Activated naive CD4-positive, alpha-beta T cell treated with anti-CD3 and anti-CD28 coated beads for 36 hours (primary cell): ENCODE data around the gene LTA4H. TPM values are rescaled to one million over a fixed set of nuclear protein-coding genes. Genes with fewer than 3 reads are reported as not detected.
"Not testable (repeated sequence)": the region's sequence is repeated elsewhere in the genome, so short reads cannot be mapped to it uniquely, and the experiment has no call there.

Experiments used
- CTCF ChIA-PET: fragments of 350-600 bp; sonication (Branson Sonifier 250); formaldehyde crosslinking; loops from one replicate; lab custom pipeline; 2021; ENCODE audit warnings: antibody characterized with exemption; lab: Charles Lee
- DNase-seq: peaks from one replicate; pipeline ENCODE4 v3.0.0-alpha.2; 2020
- H3K27ac Mint-ChIP-seq: one replicate; pipeline ENCODE4 v1.8.0; 2021; ENCODE audit warnings: mild to moderate bottlenecking, mixed read lengths
- H3K27me3 Mint-ChIP-seq: one replicate; pipeline ENCODE4 v1.8.0; 2021; ENCODE audit warnings: low read depth, mixed read lengths
- H3K36me3 Mint-ChIP-seq: one replicate; pipeline ENCODE4 v1.8.0; 2021; ENCODE audit warnings: low read depth, mixed read lengths
- H3K4me1 Mint-ChIP-seq: one replicate; pipeline ENCODE4 v1.8.0; 2021; ENCODE audit warnings: low read depth, mixed read lengths
- H3K4me3 Mint-ChIP-seq: one replicate; pipeline ENCODE4 v1.8.0; 2021; ENCODE audit warnings: mild to moderate bottlenecking, moderate library complexity, mixed read lengths
- H3K9me3 Mint-ChIP-seq: one replicate; pipeline ENCODE4 v1.8.0; 2021; ENCODE audit warnings: mixed read lengths
- intact Hi-C: fragments of 100-400 bp; cut with micrococcal nuclease; formaldehyde crosslinking; loops from one replicate; pipeline ENCODE4 v1.15.1; 2023
- total RNA-seq, 2 experiments: library from RNA; stranded (reverse); gene quantifications; one replicate each; pipeline ENCODE4 v1.2.3, GENCODE V29; 2021

LTA4H gene
- total RNA-seq, 2 experiments from 2014 or later, result 125 TPM

DNA sequence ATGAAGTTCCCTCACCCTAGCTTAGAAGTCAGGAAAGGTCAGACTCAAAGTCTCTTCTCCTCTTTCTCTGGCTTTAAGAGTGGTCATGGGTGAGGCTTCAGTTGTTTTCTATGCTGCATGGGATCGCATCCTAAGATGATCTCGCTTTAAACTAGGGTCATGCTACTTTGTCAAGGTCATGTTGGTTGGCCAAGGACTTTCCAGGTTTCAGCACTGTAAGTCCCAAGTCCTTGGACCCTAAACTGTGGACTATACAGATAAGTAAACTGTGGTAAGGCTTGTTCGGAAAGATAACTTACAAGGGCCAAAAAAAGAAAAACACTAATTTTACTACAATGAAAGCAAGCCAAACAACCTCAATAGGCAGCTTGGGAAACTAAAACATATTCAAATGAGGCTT lies 56.6 kb downstream of the LTA4H start:
- Mint-ChIP-seq H3K27me3 (no peaks in the 10 kb centered on the region), H3K9me3 (no peaks in the 10 kb centered on the region), H3K27ac (no peak overlapping the region), H3K36me3 (no peaks in the 10 kb centered on the region), H3K4me1 (no peaks in the 10 kb centered on the region), H3K4me3 (no peak overlapping the region)
- CTCF ChIA-PET, result no interaction called here
- no peak for DNase-seq
- intact Hi-C loops, result no loop called here

DNA sequence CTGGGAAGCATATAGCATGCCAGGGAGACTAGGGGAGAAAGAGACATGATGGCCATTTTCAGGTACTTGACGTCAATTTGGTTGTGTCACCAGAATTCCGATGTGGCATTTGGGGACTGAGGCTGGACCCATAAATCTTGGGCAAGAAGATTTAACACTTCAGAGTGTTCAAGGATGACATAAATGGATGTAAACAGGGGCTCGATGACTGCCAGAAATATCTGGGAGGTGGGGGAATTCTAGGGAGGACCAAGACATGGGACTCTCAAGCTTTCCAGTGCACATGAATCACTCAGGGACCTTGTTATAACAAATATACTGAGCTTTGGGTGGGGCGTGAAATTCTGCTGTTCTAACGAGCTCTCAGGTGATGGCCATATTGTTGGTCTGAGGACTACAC lies 57.0 kb downstream of the LTA4H start:
- H3K9me3 Mint-ChIP-seq, result no peaks in the 10 kb centered on the region
- no peak for DNase-seq
- CTCF ChIA-PET, result interaction anchor here (1.6 kb wide), 1 partner anchor 21 kb away, joined by 5 read pairs; no protein-coding TSS in a partner anchor
- no peak overlapping the region for H3K4me3 Mint-ChIP-seq
- no peak overlapping the region for H3K27ac Mint-ChIP-seq
- H3K27me3 Mint-ChIP-seq, result no peaks in the 10 kb centered on the region
- no peaks in the 10 kb centered on the region for H3K4me1 Mint-ChIP-seq
- no peaks in the 10 kb centered on the region for H3K36me3 Mint-ChIP-seq
- intact Hi-C loops, result no loop called here

DNA sequence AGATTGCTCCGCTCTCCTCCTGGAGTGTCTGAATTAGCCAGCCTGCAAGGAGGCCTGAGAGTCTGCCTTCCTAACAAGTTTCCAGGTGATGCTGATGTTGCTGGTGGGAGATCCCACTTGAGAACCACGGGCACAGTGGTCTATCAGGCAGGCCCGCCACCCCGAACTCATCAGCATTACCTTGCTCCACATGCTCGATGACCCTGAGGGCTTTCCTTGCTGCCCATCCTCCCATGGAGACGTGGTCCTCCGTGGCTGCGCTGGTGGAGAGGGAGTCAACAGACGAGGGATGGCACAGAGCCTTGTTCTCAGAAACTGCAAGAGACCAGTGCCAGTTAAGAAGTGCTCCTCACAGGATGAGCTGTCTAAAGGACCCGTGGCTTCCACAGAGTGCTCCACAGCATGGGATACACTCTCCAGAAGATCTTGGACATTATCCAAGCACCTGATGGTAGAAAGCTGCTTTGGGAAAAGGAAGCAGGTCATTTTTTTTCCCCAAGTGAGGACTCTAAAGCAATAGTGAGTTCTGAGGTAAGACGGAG lies 57.6 kb downstream of the LTA4H start:
- no peaks in the 10 kb centered on the region for H3K27me3 Mint-ChIP-seq
- H3K36me3 Mint-ChIP-seq, result no peaks in the 10 kb centered on the region
- no peak overlapping the region for H3K27ac Mint-ChIP-seq
- no peak overlapping the region for H3K4me3 Mint-ChIP-seq
- no peak for DNase-seq
- H3K4me1 Mint-ChIP-seq, result no peaks in the 10 kb centered on the region
- CTCF ChIA-PET, result interaction anchor here (1.6 kb wide), 1 partner anchor 21 kb away, joined by 5 read pairs; no protein-coding TSS in a partner anchor
- H3K9me3 Mint-ChIP-seq, result no peaks in the 10 kb centered on the region
- intact Hi-C loops, result no loop called here

DNA sequence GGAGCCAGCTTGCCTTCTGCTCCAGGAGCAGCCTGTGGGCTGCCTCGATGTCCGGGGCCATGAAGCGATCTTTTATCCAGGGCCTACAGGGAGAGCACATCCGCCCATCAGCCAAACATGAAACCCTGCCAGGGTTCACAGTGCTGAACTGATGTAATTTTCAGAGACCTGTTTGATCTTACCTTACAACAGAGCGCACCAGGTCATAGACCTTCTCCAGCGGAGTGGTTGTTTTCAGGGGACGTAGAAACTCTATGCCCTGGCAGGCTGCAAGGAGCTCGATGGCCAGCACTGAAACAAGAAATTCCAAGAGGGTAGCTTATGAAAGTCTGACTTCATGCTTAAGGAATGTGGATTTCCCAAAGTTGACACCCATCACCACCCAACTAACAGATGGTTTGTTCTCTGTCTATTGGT lies 59.0 kb downstream of the LTA4H start:
- Mint-ChIP-seq H3K27ac (no peak overlapping the region), H3K4me3 (no peak overlapping the region), H3K4me1 (no peaks in the 10 kb centered on the region), H3K9me3 (no peaks in the 10 kb centered on the region), H3K27me3 (no peaks in the 10 kb centered on the region), H3K36me3 (no peaks in the 10 kb centered on the region)
- CTCF ChIA-PET, result interaction anchor here (1.0 kb wide), 1 partner anchor 14 kb away, joined by 3 read pairs; no protein-coding TSS in a partner anchor
- intact Hi-C loops, result no loop called here
- no peak for DNase-seq

DNA sequence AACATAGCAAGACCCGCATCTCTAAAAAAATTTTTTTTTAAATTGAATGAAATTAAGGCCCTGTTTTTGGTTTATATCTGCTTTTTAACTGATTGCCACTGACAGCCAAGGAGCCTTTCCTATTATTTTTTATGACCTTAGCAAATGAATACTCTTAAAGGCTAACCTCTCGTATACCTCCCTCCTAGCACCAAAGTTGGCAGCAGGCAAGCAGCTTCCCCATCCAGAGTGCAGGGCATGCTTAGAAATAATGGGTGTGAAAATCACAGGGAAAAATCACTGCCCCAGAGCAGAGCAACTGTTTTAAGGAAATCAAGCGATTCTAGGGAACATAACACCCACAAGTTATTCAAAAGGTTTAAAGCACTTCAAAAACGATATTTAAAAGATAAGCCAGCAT lies 59.9 kb downstream of the LTA4H start:
- intact Hi-C loops, result no loop called here
- CTCF ChIA-PET, result no interaction called here
- Mint-ChIP-seq H3K36me3 (no peaks in the 10 kb centered on the region), H3K4me1 (no peaks in the 10 kb centered on the region), H3K4me3 (no peak overlapping the region), H3K27me3 (no peaks in the 10 kb centered on the region), H3K27ac (no peak overlapping the region), H3K9me3 (no peaks in the 10 kb centered on the region)
- no peak for DNase-seq

DNA sequence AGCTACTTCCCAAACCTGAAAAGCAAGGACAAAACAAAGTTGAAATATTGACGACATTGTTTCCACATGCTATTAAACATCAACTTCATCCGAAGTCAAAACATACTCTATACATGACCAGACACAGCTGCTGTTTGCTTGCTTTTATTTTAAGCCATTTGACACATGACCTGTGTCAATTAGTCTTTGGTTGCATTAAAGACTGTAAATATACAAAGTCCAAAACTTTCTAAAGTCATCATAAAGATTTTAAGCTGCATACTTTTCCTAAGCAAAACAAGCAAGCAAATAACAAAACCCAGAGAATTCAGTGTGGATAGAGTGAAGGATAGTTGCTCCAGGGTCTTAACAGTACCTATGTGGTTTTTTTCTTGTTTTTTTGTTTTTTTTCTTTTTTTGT lies 61.0 kb downstream of the LTA4H start:
- CTCF ChIA-PET, result interaction anchor here (0.6 to 0.8 kb wide), 2 partner anchors 25 to 581 kb away, joined by 3 read pairs; no protein-coding TSS in a partner anchor
- Mint-ChIP-seq H3K27me3 (no peaks in the 10 kb centered on the region), H3K9me3 (no peaks in the 10 kb centered on the region), H3K27ac (no peak overlapping the region), H3K36me3 (no peaks in the 10 kb centered on the region), H3K4me1 (no peaks in the 10 kb centered on the region), H3K4me3 (no peak overlapping the region)
- DNase-seq, result no peak
- intact Hi-C loops, result no loop called here

DNA sequence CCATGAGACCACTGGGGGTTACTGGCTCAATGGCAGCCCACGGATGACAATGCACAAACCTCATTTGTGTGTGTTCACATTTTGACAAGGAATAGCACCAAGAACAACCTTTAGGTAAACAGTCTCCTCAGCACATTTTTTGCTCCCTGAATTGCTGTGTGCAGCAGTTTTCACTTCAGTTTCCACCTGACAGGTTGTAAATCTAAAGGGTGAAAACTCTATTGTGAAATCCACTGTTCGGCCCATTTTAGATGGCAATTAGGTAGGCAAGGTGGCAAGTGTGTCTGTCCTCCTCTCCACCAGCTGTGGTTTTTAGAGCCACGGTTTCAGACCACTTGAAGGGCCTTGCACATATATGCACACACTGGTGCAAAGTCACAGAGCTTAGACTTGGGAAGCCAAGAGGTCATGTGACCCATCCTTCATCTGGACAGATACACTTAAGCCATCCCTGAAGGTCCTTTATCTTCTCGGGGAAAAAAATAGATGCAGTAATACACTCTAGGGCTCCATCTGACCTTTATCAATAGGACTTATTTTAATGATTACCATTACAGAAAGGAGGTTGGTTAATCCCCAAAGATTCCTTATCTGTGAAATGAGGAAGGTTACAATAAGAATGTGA lies 62.4 kb downstream of the LTA4H start:
- intact Hi-C loops, result no loop called here
- CTCF ChIA-PET, result no interaction called here
- H3K4me1 Mint-ChIP-seq, result no peaks in the 10 kb centered on the region
- no peak overlapping the region for H3K27ac Mint-ChIP-seq
- no peaks in the 10 kb centered on the region for H3K36me3 Mint-ChIP-seq
- no peak for DNase-seq
- H3K27me3 Mint-ChIP-seq, result no peaks in the 10 kb centered on the region
- no peaks in the 10 kb centered on the region for H3K9me3 Mint-ChIP-seq
- H3K4me3 Mint-ChIP-seq, result no peak overlapping the region

DNA sequence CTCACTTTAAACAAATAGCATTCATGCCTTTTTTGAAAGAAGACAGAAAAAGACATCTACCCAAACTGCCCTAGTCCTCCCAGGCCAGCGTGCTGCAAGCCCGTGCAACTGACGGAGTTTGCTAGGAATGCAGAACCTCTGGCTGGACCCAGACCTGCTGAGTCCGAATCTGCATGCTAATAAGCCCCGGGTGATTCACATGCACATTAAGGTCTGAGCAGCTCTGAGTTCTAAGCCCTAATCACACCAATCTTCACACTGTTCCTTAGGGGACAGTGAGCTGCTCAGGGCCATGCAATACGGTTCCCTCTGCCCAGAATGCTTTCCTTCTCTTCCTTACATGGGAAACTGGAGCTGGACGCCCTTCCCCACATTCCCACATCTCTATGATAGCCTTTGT lies 64.5 kb downstream of the LTA4H start:
- intact Hi-C loops, result no loop called here
- Mint-ChIP-seq H3K27ac (no peak overlapping the region), H3K4me3 (no peak overlapping the region), H3K4me1 (no peaks in the 10 kb centered on the region), H3K27me3 (no peaks in the 10 kb centered on the region), H3K9me3 (no peaks in the 10 kb centered on the region), H3K36me3 (peaks cover 3% of the 10 kb centered on the region)
- no peak for DNase-seq
- CTCF ChIA-PET, result interaction anchor here (1.2 kb wide), 1 partner anchor 28 kb away, joined by 4 read pairs; no protein-coding TSS in a partner anchor

DNA sequence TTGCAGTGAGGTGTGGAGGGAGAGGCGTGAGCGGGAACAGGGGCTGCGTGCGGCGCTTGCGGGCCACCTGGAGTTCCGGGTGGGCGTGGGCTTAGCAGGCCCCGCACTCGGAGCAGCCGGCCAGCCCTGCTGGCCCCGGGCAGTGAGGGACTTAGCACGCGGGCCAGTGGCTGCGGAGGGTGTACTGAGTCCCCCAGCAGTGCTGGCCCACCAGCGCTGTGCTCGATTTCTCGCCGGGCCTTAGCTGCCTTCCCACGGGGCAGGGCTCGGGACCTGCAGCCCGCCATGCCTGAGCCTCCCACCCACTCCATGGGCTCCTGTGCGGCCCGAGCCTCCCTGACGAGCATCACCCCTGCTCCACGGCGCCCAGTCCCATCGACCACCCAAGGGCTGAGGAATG lies 66.3 kb downstream of the LTA4H start:
- intact Hi-C loops, result not testable (repeated sequence)

DNA sequence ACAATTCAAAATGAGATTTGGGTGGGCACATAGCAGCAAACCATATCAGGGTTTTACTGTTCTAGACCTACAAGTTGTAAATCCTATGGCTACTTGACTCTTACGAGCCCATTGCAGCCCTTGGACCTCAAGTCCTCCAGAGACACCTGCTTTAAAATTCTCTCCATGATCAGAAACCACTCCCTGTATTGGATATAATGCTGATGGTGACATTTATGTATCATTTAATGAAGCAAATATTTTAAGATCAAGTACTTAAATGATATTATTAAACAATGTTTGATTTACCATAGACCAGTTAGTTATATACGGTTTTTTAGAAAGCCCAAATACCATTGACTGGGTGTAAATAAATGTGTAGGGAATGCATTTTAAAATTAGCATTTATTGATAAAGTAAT lies 68.1 kb downstream of the LTA4H start:
- intact Hi-C loops, result no loop called here
- Mint-ChIP-seq H3K27ac (no peak overlapping the region), H3K4me3 (no peak overlapping the region), H3K4me1 (no peaks in the 10 kb centered on the region), H3K9me3 (no peaks in the 10 kb centered on the region), H3K27me3 (no peaks in the 10 kb centered on the region), H3K36me3 (peaks cover 3% of the 10 kb centered on the region)
- CTCF ChIA-PET, result interaction anchor here (0.7 kb wide), 1 partner anchor 97 kb away, joined by 3 read pairs; no protein-coding TSS in a partner anchor
- no peak for DNase-seq

More for the DNA sequence above, 66.3 kb downstream of the LTA4H start:
- H3K27me3 Mint-ChIP-seq, CTCF ChIA-PET, H3K27ac Mint-ChIP-seq, H3K4me1 Mint-ChIP-seq, DNase-seq, H3K9me3 Mint-ChIP-seq, H3K36me3 Mint-ChIP-seq, H3K4me3 Mint-ChIP-seq: not testable (repeated sequence)

DNA sequence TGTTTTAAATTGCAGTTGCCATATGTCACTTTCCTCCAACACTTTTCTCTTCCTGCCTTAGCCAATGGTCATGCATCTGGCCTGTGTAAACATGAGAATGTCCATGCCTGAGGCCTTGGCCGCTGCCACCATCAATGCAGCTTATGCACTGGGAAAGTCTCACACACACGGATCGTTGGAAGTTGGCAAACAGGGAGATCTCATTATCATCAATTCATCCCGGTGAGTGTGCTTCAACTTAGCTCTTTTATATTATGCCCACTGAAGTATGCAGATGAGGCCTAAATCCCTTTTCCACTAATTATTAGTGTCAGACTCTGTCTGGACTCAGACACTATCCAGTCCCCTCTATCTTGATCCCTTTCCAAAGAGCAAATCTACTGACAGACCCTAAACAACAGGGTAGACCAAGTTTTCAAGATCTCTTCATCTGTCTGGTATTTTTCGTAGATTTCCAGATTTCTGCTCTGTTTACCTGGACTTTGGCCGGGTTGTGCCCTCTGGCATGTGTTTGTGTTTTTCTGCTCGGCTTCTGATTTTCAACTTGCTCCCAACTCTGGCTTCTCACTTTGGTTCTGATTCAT lies 69.0 kb downstream of the LTA4H start:
- no peaks in the 10 kb centered on the region for H3K9me3 Mint-ChIP-seq
- no peak overlapping the region for H3K27ac Mint-ChIP-seq
- intact Hi-C loops, result no loop called here
- no peak overlapping the region for H3K4me3 Mint-ChIP-seq
- no peaks in the 10 kb centered on the region for H3K27me3 Mint-ChIP-seq
- no peaks in the 10 kb centered on the region for H3K4me1 Mint-ChIP-seq
- no peak for DNase-seq
- CTCF ChIA-PET, result interaction anchor here (0.7 to 1.0 kb wide), 2 partner anchors 33 to 1226 kb away, joined by 3 read pairs; no protein-coding TSS in a partner anchor
- peaks cover 3% of the 10 kb centered on the region for H3K36me3 Mint-ChIP-seq

DNA sequence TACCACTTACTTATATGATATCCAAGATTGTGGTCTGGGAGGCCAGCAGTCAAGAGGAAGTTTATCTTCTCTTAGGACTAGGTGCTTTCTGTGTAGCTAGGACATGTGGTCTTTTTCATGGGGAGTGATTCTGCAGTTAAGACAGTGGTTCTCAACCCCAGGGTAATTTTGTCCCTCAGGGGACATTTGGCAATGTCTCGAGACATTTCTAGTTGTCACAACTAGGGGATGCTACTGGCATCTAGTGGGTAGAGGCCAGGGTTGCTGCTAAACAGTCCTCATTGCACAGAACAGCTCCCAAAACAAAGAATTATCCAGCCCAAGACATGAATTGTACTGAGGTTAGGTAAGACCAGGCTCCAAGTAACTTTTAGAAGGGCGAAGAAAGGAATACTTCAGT lies 72.3 kb downstream of the LTA4H start:
- Mint-ChIP-seq H3K27me3 (no peaks in the 10 kb centered on the region), H3K9me3 (no peaks in the 10 kb centered on the region), H3K4me3 (no peak overlapping the region), H3K36me3 (peaks cover 3% of the 10 kb centered on the region), H3K4me1 (no peaks in the 10 kb centered on the region), H3K27ac (no peak overlapping the region)
- intact Hi-C loops, result no loop called here
- CTCF ChIA-PET, result interaction anchor here (1.3 to 1.6 kb wide), 2 partner anchors 36 to 45 kb away, joined by 4 read pairs; no protein-coding TSS in a partner anchor
- no peak for DNase-seq
